HepG2 (cell line): ENCODE data around the gene INHBC. TPM values are rescaled to one million over a fixed set of nuclear protein-coding genes. Genes with fewer than 3 reads are reported as not detected.

Experiments
- ATF3 ChIP-seq: sonication (generic); formaldehyde crosslinking; IDR thresholded peaks from 2 replicates; pipeline ENCODE4 v1.4.0; 2020; ENCODE audit warnings: missing genetic modification reagents
- CBX2 ChIP-seq, 2 experiments: fragments of 200-600 bp in 1 of 2; sonication (generic); formaldehyde crosslinking in 1 of 2; IDR thresholded peaks; 2 replicates each; pipeline versions ENCODE4 v1.7.0 to v1.8.1; 2018 to 2022; ENCODE audit warnings: low read depth in 2 of 2, low read length in 1 of 2, mild to moderate bottlenecking in 1 of 2, missing genetic modification reagents in 1 of 2
- ETV6 ChIP-seq: sonication (generic); formaldehyde crosslinking; conservative IDR thresholded peaks from 2 replicates; pipeline ENCODE4 v1.4.0; 2020; ENCODE audit warnings: missing genetic modification reagents
- FOSL1 ChIP-seq: sonication (generic); formaldehyde crosslinking; IDR thresholded peaks from 2 replicates; pipeline ENCODE4 v1.9.0; 2021; ENCODE audit warnings: missing genetic modification reagents, borderline replicate concordance
- HHEX ChIP-seq: IDR thresholded peaks from 2 replicates; pipeline ENCODE4 v1.6.1; 2016; ENCODE audit warnings: control low read depth
- KLF6 ChIP-seq: IDR thresholded peaks from 2 replicates; pipeline ENCODE4 v1.8.0; 2016; ENCODE audit warnings: missing biosample characterization, missing genetic modification reagents
- KMT2B ChIP-seq: IDR thresholded peaks from 2 replicates; pipeline ENCODE4 v1.6.1; 2016; ENCODE audit warnings: missing genetic modification reagents, missing compliant biosample characterization
- MAFF ChIP-seq: IDR thresholded peaks from 2 replicates; pipeline ENCODE4 v1.6.1; 2011; ENCODE audit warnings: low read depth, low read length, improper control_type of control experiment
- MLX ChIP-seq: IDR thresholded peaks from 2 replicates; pipeline ENCODE4 v1.6.1; 2016
- SALL2 ChIP-seq: sonication (generic); formaldehyde crosslinking; IDR thresholded peaks from 2 replicates; pipeline ENCODE4 v1.8.1; 2023; ENCODE audit warnings: mild to moderate bottlenecking, missing genetic modification reagents, inconsistent platforms
- SIN3A ChIP-seq: IDR thresholded peaks from 2 replicates; pipeline ENCODE4 v1.6.1; 2011; ENCODE audit warnings: low read depth, mild to moderate bottlenecking, control low read depth, low read length, borderline replicate concordance
- SIX4 ChIP-seq: sonication (generic); formaldehyde crosslinking; IDR thresholded peaks from 2 replicates; pipeline ENCODE4 v1.4.0; 2020; ENCODE audit warnings: missing genetic modification reagents
- TAF1 ChIP-seq: sonication (generic); formaldehyde crosslinking; IDR thresholded peaks from 2 replicates; pipeline ENCODE4 v1.4.0; 2020; ENCODE audit warnings: missing genetic modification reagents
- ZBTB7A ChIP-seq: sonication (generic); formaldehyde crosslinking; IDR thresholded peaks from 2 replicates; pipeline ENCODE4 v1.8.0; 2022; ENCODE audit warnings: mild to moderate bottlenecking, missing genetic modification reagents
- ZFP90 ChIP-seq: sonication (generic); formaldehyde crosslinking; IDR thresholded peaks from 2 replicates; pipeline ENCODE4 v1.8.0; 2022; ENCODE audit warnings: missing genetic modification reagents, mild to moderate bottlenecking, inconsistent platforms, borderline replicate concordance
- ZNF121 ChIP-seq: sonication (generic); formaldehyde crosslinking; IDR thresholded peaks from 2 replicates; pipeline ENCODE4 v1.5.0; 2020; ENCODE audit warnings: mild to moderate bottlenecking, missing genetic modification reagents
- ZNF331 ChIP-seq: sonication (generic); formaldehyde crosslinking; IDR thresholded peaks from 2 replicates; pipeline ENCODE4 v1.4.0; 2020; ENCODE audit warnings: missing genetic modification reagents
- ZNF503 ChIP-seq: sonication (generic); formaldehyde crosslinking; IDR thresholded peaks from 2 replicates; pipeline ENCODE4 v1.4.0; 2020; ENCODE audit warnings: missing genetic modification reagents
- ZNF512B ChIP-seq: sonication (generic); formaldehyde crosslinking; IDR thresholded peaks from 2 replicates; pipeline ENCODE4 v1.5.1; 2020; ENCODE audit warnings: missing genetic modification reagents, mild to moderate bottlenecking, borderline replicate concordance
- ZNF589 ChIP-seq: sonication (generic); formaldehyde crosslinking; conservative IDR thresholded peaks from 2 replicates; pipeline ENCODE4 v1.8.0; 2022; ENCODE audit warnings: mild to moderate bottlenecking, moderate library complexity, missing genetic modification reagents
- ZNF639 ChIP-seq: conservative IDR thresholded peaks from 2 replicates; pipeline ENCODE4 v1.6.1; 2018; ENCODE audit warnings: missing genetic modification reagents
- ZSCAN9 ChIP-seq: IDR thresholded peaks from 2 replicates; pipeline ENCODE4 v1.6.1; 2016; ENCODE audit warnings: borderline replicate concordance
- ZZZ3 ChIP-seq: sonication (generic); formaldehyde crosslinking; IDR thresholded peaks from 2 replicates; pipeline ENCODE4 v1.4.0; 2020; ENCODE audit warnings: missing genetic modification reagents, mild to moderate bottlenecking, borderline replicate concordance
- polyA plus RNA-seq, 8 experiments: library from polyadenylated mRNA; depleted of rRNA in 3 of 8; stranded (reverse) in 7 of 8; unstranded in 1 of 8; fragments of >200 nt; fragmentation: Illumina TruSeq in 4 of 8; extraction: Trizol in 4 of 8; gene quantifications; 2 replicates each; pipeline versions ENCODE4 v1.2.1 to v1.2.3, GENCODE V29; 2011 to 2016; ENCODE audit warnings: low read depth in 4 of 8, missing spikeins in 1 of 8, mixed read lengths in 1 of 8; ENCODE audit not compliant: insufficient read depth in 1 of 8
- total RNA-seq, 5 experiments: library from RNA; depleted of rRNA; stranded (reverse); fragments of >200 nt; fragmentation: Illumina TruSeq; extraction: Trizol; gene quantifications; 2 replicates each; pipeline ENCODE4 v1.2.3, GENCODE V29; 2016; ENCODE audit warnings: low read depth in 1 of 5

INHBC gene
- total and polyA plus RNA-seq, 2 of the 13 experiments (the other 11 are each of a cell fraction or from before 2014, with no cell fraction given) = 1.8 to 13.8 TPM

GRCh38 chr12:57459055-57459749 is 24.6 kb downstream of the INHBC start (continued):
- TF ChIP-seq TAF1 (CRISPR knock-in tag) = no peak
- 0 out of 2 replicates have a peak, but pooled peaks have one; percentile 37 for TF ChIP-seq ZBTB7A (CRISPR knock-in tag)
- TF ChIP-seq ATF3 (CRISPR knock-in tag) = no peak
- no peak for TF ChIP-seq ZNF331 (CRISPR knock-in tag)
- no peak for TF ChIP-seq ZNF512B (CRISPR knock-in tag)
- no peak for TF ChIP-seq MLX (CRISPR knock-in tag)
- TF ChIP-seq KMT2B (CRISPR knock-in tag) = no peak
- 0 out of 2 replicates have a peak, but pooled peaks have one; percentile 25 for TF ChIP-seq SALL2 (CRISPR knock-in tag)
- TF ChIP-seq FOSL1 = no peak
- no peak for TF ChIP-seq ZNF503 (CRISPR knock-in tag)
- no peak for TF ChIP-seq HHEX (CRISPR knock-in tag)
- no peak for TF ChIP-seq ZZZ3
- no peak for TF ChIP-seq ETV6 (CRISPR knock-in tag)
- TF ChIP-seq ZFP90 (CRISPR knock-in tag) = no peak
- TF ChIP-seq CBX2 (IDR thresholded peaks at IDR 0.05; ENCODE audit: low read depth, low read length) = no peak
- TF ChIP-seq CBX2 (CRISPR knock-in tag; IDR thresholded peaks at IDR 0.05; ENCODE audit: low read depth) = no peak
- TF ChIP-seq ZNF639 = no peak
- no peak for TF ChIP-seq SIN3A
- no peak for TF ChIP-seq MAFF
- TF ChIP-seq KLF6 (CRISPR knock-in tag) = no peak
- no peak for TF ChIP-seq SIX4 (CRISPR knock-in tag)
- TF ChIP-seq ZNF589 (CRISPR knock-in tag) = no peak
- TF ChIP-seq ZNF121 (CRISPR knock-in tag) = 0 out of 2 replicates have a peak, but pooled peaks have one; percentile 39
- no peak for TF ChIP-seq ZSCAN9 (CRISPR knock-in tag)
